ENCODE measurements around the gene CLEC5A.
"Not testable (repeated sequence)": the region's sequence is repeated elsewhere in the genome, so short reads cannot be mapped to it uniquely, and the experiment has no call there.

Gene CLEC5A

GRCh38 chr7:141946796-141947195, at the start of gene CLEC5A:
TSS of gene CLEC5A (minus strand) at chr7:141946974. CDS start at chr7:141946292, 682 bp downstream.
- in situ Hi-C loops (cut with HindIII; ENCODE audit: low sequenced_read_pairs), result no loop called here

- in situ Hi-C loops (cut with HindIII; ENCODE audit: low sequenced_read_pairs), result no loop called here
Measured at GRCh38 chr7:141993354-141993753, 46.6 kb upstream of the CLEC5A start.

- in situ Hi-C loops (cut with HindIII; ENCODE audit: low sequenced_read_pairs), result no loop called here
Measured at GRCh38 chr7:141992688-141993087, 45.9 kb upstream of the CLEC5A start.

- in situ Hi-C loops (cut with HindIII; ENCODE audit: low sequenced_read_pairs), result no loop called here
Measured at GRCh38 chr7:141992156-141992555, 45.4 kb upstream of the CLEC5A start.

- in situ Hi-C loops (cut with HindIII; ENCODE audit: low sequenced_read_pairs), result no loop called here
Measured at GRCh38 chr7:141991140-141991539, 44.4 kb upstream of the CLEC5A start.

- in situ Hi-C loops (cut with HindIII; ENCODE audit: low sequenced_read_pairs), result no loop called here
Measured at GRCh38 chr7:141990011-141990725, 43.4 kb upstream of the CLEC5A start.

- in situ Hi-C loops (cut with HindIII; ENCODE audit: low sequenced_read_pairs), result not testable (repeated sequence)
Measured at GRCh38 chr7:141987803-141988202, 41.0 kb upstream of the CLEC5A start.

- in situ Hi-C loops (cut with HindIII; ENCODE audit: low sequenced_read_pairs), result no loop called here
Measured at GRCh38 chr7:141986923-141987322, 40.1 kb upstream of the CLEC5A start.

GRCh38 chr7:141985926-141986325, 39.2 kb upstream of the CLEC5A start:
- in situ Hi-C loops (cut with HindIII; ENCODE audit: low sequenced_read_pairs), result not testable (repeated sequence)

- in situ Hi-C loops (cut with HindIII; ENCODE audit: low sequenced_read_pairs), result no loop called here
Measured at GRCh38 chr7:141979568-141979967, 32.8 kb upstream of the CLEC5A start.

- in situ Hi-C loops (cut with HindIII; ENCODE audit: low sequenced_read_pairs), result no loop called here
Measured at GRCh38 chr7:141978351-141978750, 31.6 kb upstream of the CLEC5A start.

GRCh38 chr7:141976524-141977245, 29.9 kb upstream of the CLEC5A start:
- in situ Hi-C loops (cut with HindIII; ENCODE audit: low sequenced_read_pairs), result no loop called here

GRCh38 chr7:141975806-141976523, 29.2 kb upstream of the CLEC5A start:
- in situ Hi-C loops (cut with HindIII; ENCODE audit: low sequenced_read_pairs), result no loop called here

- in situ Hi-C loops (cut with HindIII; ENCODE audit: low sequenced_read_pairs), result no loop called here
Measured at GRCh38 chr7:141974831-141975230, 28.1 kb upstream of the CLEC5A start.

GRCh38 chr7:141973673-141974072, 26.9 kb upstream of the CLEC5A start, which contains the start of gene TAS2R38:
TSS of gene TAS2R38 (minus strand) at chr7:141973773. CDS start at chr7:141973689, 84 bp downstream.
- in situ Hi-C loops (cut with HindIII; ENCODE audit: low sequenced_read_pairs), result no loop called here

- in situ Hi-C loops (cut with HindIII; ENCODE audit: low sequenced_read_pairs), result no loop called here
Measured at GRCh38 chr7:141960687-141961422, 14.1 kb upstream of the CLEC5A start.

GRCh38 chr7:141956084-141956483, 9.3 kb upstream of the CLEC5A start:
- in situ Hi-C loops (cut with HindIII; ENCODE audit: low sequenced_read_pairs), result no loop called here

GRCh38 chr7:141954334-141954733, 7.6 kb upstream of the CLEC5A start:
- in situ Hi-C loops (cut with HindIII; ENCODE audit: low sequenced_read_pairs), result no loop called here

GRCh38 chr7:141952461-141952860, 5.7 kb upstream of the CLEC5A start:
- in situ Hi-C loops (cut with HindIII; ENCODE audit: low sequenced_read_pairs), result no loop called here

- in situ Hi-C loops (cut with HindIII; ENCODE audit: low sequenced_read_pairs), result no loop called here
Measured at GRCh38 chr7:141950806-141951205, 4.0 kb upstream of the CLEC5A start.

- in situ Hi-C loops (cut with HindIII; ENCODE audit: low sequenced_read_pairs), result no loop called here
Measured at GRCh38 chr7:141949911-141950310, 3.1 kb upstream of the CLEC5A start.
